ENCODE data around the gene VWA8. TPM values are rescaled to one million over a fixed set of nuclear protein-coding genes. Genes with fewer than 3 reads are reported as not detected.
"Not testable (repeated sequence)": the region's sequence is repeated elsewhere in the genome, so short reads cannot be mapped to it uniquely, and the experiment has no call there.

VWA8 gene
- total RNA-seq, 1 experiment from 2014 or later = 22.6 TPM

DNA sequence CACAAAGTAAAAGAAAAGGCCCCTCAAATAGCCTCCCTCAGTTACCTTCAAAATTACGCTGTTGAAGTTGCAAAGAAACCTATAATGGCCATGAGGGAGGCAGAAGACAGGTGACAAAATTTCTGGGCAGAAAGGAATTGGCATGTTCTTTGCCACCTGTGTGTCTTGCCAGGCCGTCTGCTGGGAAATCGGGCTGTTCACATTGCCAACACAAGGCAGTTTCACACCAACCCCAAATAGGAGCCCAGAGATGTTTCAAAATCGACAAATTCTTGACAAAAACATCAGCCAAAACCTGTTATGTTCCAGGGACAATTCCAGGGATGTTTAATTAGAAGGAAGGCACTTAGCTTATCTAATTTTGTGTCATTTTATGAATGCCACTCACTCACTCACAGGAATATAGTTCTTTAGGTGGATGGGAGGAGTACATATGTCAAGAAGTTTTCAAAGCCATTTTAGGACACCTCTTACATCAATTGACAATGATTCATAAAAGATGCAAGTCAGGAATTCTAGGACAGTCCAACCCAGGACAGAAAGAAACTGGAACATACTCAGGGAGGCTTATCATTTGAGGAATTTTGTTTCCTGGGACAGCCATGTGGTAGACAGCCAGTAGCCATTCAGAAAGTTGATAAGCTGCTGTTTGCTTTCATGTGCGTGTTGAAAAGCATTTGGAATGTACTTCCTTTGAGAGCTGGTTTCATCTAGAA is 339.0 kb downstream of the VWA8 start:
- H3K27me3 ChIP-seq (ENCODE audit: insufficient read depth, low read length) = no peaks in the 10 kb centered on the region
- TF ChIP-seq ZFX (IDR thresholded peaks at IDR 0.05) = no peak
- no peak for TF ChIP-seq SP1 (IDR thresholded peaks at IDR 0.05; ENCODE audit: low read depth)
- TF ChIP-seq EZH2 (IDR thresholded peaks at IDR 0.05) = no peak
- no peak for TF ChIP-seq SIN3A (IDR thresholded peaks at IDR 0.05; ENCODE audit: low read depth)
- TF ChIP-seq, protein P1, sequence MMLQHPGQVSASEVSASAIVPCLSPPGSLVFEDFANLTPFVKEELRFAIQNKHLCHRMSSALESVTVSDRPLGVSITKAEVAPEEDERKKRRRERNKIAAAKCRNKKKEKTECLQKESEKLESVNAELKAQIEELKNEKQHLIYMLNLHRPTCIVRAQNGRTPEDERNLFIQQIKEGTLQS (IDR thresholded peaks at IDR 0.05) = no peak
- TF ChIP-seq RAD21 (IDR thresholded peaks at IDR 0.05; ENCODE audit: low read depth) = no peak
- TF ChIP-seq SRF (IDR thresholded peaks at IDR 0.05; ENCODE audit: low read depth) = no peak
- no peak for TF ChIP-seq POLR2A (IDR thresholded peaks at IDR 0.05; ENCODE audit: borderline replicate concordance, extremely low read depth, insufficient read depth, insufficient read length)
- no peak for TF ChIP-seq CTCF (IDR thresholded peaks at IDR 0.05 in 2 of 3, conservative IDR thresholded peaks at IDR 0.05 in 1 of 3; ENCODE audit: borderline replicate concordance in 1 of 3, insufficient read depth in 1 of 3, low read depth in 2 of 3, low read length in 2 of 3)
- TF ChIP-seq YY1 (IDR thresholded peaks at IDR 0.05; ENCODE audit: extremely low read depth, insufficient replicate concordance, low read depth, low read length) = no peak
- H3K4me1 ChIP-seq (ENCODE audit: control insufficient read depth in 1 of 2, insufficient read depth in 2 of 2, low read length in 2 of 2) = peaks cover 5 to 15% of the 10 kb centered on the region in 2 experiments; a peak in 3 of 4 replicates
- H2AFZ ChIP-seq (ENCODE audit: low read depth, low read length, poor library complexity, severe bottlenecking) = no peak overlapping the region
- CTCF ChIA-PET = no interaction called here
- no peak overlapping the region for H3K4me3 ChIP-seq (replicated peaks in 1 of 2; ENCODE audit: low read depth in 1 of 2, low read length in 2 of 2)
- H3K9me2 ChIP-seq (ENCODE audit: insufficient read depth) = no peaks in the 10 kb centered on the region
- ATAC-seq (no peak), DNase-seq (ENCODE audit: low read depth, low spot score) (no peak)
- BruUV-seq (replicated peaks) = no TSS peak
- POLR2A ChIA-PET = no interaction called here
- H3K27ac ChIP-seq (ENCODE audit: low read depth, low read length) = no peak overlapping the region
- no peaks in the 10 kb centered on the region for H4K20me1 ChIP-seq (ENCODE audit: insufficient read depth)
- H3K9ac ChIP-seq (ENCODE audit: low read length) = no peak overlapping the region
- intact Hi-C loops (cut with micrococcal nuclease) = no loop called here
- RAD21 ChIA-PET (ENCODE audit: low non-redundant PET in 1 of 2, low total read pairs in 2 of 2, uncharacterized antibody in 2 of 2, unreplicated experiment in 2 of 2) = no interaction called here
- H3K79me2 ChIP-seq (ENCODE audit: insufficient read depth, low read length) = no peaks in the 10 kb centered on the region
- no peaks in the 10 kb centered on the region for H3K9me3 ChIP-seq (ENCODE audit: control insufficient read depth in 1 of 2, insufficient read depth in 1 of 2, low read depth in 1 of 2, low read length in 2 of 2)
- H3K4me2 ChIP-seq (ENCODE audit: low read length) = no peak overlapping the region
- no peaks in the 10 kb centered on the region for H3K36me3 ChIP-seq (ENCODE audit: control insufficient read depth in 1 of 2, insufficient read depth in 2 of 2, low read length in 2 of 2)

- BruUV-seq (replicated peaks); H3K36me3 ChIP-seq (ENCODE audit: control insufficient read depth in 1 of 2, insufficient read depth in 2 of 2, low read length in 2 of 2); H3K9me2 ChIP-seq (ENCODE audit: insufficient read depth); H3K9me3 ChIP-seq (ENCODE audit: control insufficient read depth in 1 of 2, insufficient read depth in 1 of 2, low read depth in 1 of 2, low read length in 2 of 2); H4K20me1 ChIP-seq (ENCODE audit: insufficient read depth); POLR2A ChIA-PET; DNase-seq (ENCODE audit: low read depth, low spot score); H3K4me2 ChIP-seq (ENCODE audit: low read length); intact Hi-C loops (cut with micrococcal nuclease); RAD21 ChIA-PET (ENCODE audit: low non-redundant PET in 1 of 2, low total read pairs in 2 of 2, uncharacterized antibody in 2 of 2, unreplicated experiment in 2 of 2); H3K79me2 ChIP-seq (ENCODE audit: insufficient read depth, low read length); H3K27ac ChIP-seq (ENCODE audit: low read depth, low read length); ATAC-seq; H3K9ac ChIP-seq (ENCODE audit: low read length); H3K4me3 ChIP-seq (replicated peaks in 1 of 2; ENCODE audit: low read depth in 1 of 2, low read length in 2 of 2); H3K27me3 ChIP-seq (ENCODE audit: insufficient read depth, low read length); CTCF ChIA-PET; H2AFZ ChIP-seq (ENCODE audit: low read depth, low read length, poor library complexity, severe bottlenecking): not testable (repeated sequence)
- H3K4me1 ChIP-seq (ENCODE audit: control insufficient read depth in 1 of 2, insufficient read depth in 2 of 2, low read length in 2 of 2) = peaks cover 32 to 43% of the 10 kb centered on the region in 2 experiments
Observed at GRCh38 chr13:41617633-41618032, 343.3 kb downstream of the VWA8 start.

All from HCT116 (cell line).